ENCODE measurements around the gene GGPS1.

DNA sequence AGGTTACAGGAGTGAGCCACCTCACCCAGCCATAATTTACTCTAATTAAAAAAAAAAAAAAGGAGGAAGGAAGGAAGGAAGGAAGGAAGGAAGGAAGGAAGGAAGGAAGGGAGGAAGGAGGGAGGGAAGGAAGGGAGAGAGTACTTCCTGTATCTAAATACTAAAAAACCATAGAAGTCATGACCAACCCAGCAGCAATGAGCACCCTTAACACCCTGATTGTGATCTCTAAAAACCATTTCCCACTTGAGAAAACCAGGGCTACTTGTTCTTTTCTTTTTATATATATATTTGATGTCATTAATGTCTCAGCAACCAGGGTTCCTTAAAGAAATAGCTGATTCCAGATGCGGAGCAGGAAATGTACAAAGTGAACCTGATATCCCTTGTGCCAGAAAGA, 31.6 kb upstream of the GGPS1 start:
- TF ChIP-seq, protein P1, sequence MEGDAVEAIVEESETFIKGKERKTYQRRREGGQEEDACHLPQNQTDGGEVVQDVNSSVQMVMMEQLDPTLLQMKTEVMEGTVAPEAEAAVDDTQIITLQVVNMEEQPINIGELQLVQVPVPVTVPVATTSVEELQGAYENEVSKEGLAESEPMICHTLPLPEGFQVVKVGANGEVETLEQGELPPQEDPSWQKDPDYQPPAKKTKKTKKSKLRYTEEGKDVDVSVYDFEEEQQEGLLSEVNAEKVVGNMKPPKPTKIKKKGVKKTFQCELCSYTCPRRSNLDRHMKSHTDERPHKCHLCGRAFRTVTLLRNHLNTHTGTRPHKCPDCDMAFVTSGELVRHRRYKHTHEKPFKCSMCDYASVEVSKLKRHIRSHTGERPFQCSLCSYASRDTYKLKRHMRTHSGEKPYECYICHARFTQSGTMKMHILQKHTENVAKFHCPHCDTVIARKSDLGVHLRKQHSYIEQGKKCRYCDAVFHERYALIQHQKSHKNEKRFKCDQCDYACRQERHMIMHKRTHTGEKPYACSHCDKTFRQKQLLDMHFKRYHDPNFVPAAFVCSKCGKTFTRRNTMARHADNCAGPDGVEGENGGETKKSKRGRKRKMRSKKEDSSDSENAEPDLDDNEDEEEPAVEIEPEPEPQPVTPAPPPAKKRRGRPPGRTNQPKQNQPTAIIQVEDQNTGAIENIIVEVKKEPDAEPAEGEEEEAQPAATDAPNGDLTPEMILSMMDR (IDR thresholded peaks at IDR 0.05): no peak
- TF ChIP-seq POLR2A (IDR thresholded peaks at IDR 0.05): no peak
